ENCODE data around the gene EGLN2.
"Not testable (repeated sequence)": the region's sequence is repeated elsewhere in the genome, so short reads cannot be mapped to it uniquely, and the experiment has no call there.

Gene EGLN2

GRCh38 chr19:40801426-40802299 is 2.7 kb downstream of the EGLN2 start:
- no peak for DNase-seq

GRCh38 chr19:40802300-40803169 is 3.5 kb downstream of the EGLN2 start:
- peak in 2 of 58 donors; percentile 9 to 20 for DNase-seq

GRCh38 chr19:40803170-40803856 is 4.3 kb downstream of the EGLN2 start:
- no peak for DNase-seq

GRCh38 chr19:40803857-40804782 is 5.1 kb downstream of the EGLN2 start:
- no peak for DNase-seq

GRCh38 chr19:40804783-40805242 is 5.8 kb downstream of the EGLN2 start:
- DNase-seq, result peak in 4 of 58 donors; percentile 12 to 33 (median 26)

GRCh38 chr19:40805258-40805868 is 6.4 kb downstream of the EGLN2 start:
- no peak for DNase-seq

- peak in 57 of 58 donors; percentile 36 to 96 (median 87) for DNase-seq
Measured at GRCh38 chr19:40806423-40807146, 7.6 kb downstream of the EGLN2 start.

- peak in 1 of 58 donors; percentile 62 for DNase-seq
Measured at GRCh38 chr19:40807147-40808020, 8.4 kb downstream of the EGLN2 start.

- no peak for DNase-seq
Measured at GRCh38 chr19:40808021-40808325, 9.0 kb downstream of the EGLN2 start.

- no peak for DNase-seq
Measured at GRCh38 chr19:40808497-40808896, 9.5 kb downstream of the EGLN2 start.

- no peak for DNase-seq
Measured at GRCh38 chr19:40809358-40810086, 10.5 kb downstream of the EGLN2 start.

GRCh38 chr19:40810160-40810559 is 11.2 kb downstream of the EGLN2 start:
- DNase-seq, result no peak

- peak in 53 of 58 donors; percentile 5 to 87 (median 70) for DNase-seq
Measured at GRCh38 chr19:40810649-40811408, 11.8 kb downstream of the EGLN2 start.

GRCh38 chr19:40811478-40812341 is 12.7 kb downstream of the EGLN2 start:
- peak in 7 of 58 donors; percentile 16 to 44 (median 35) for DNase-seq

- DNase-seq, result not testable (repeated sequence)
Measured at GRCh38 chr19:40812571-40812970, 13.6 kb downstream of the EGLN2 start.

- DNase-seq, result peak in 1 of 58 donors; percentile 39
Measured at GRCh38 chr19:40813182-40813581, 14.2 kb downstream of the EGLN2 start.

Data from anterior cingulate cortex (tissue), 58 donors.